ENCODE results near the gene KAT7.
"Not testable (repeated sequence)": the region's sequence is repeated elsewhere in the genome, so short reads cannot be mapped to it uniquely, and the experiment has no call there.

The KAT7 gene

GRCh38 chr17:49788478-49789242 lies at the start of gene KAT7:
KAT7 (plus strand) TSS chr17:49788681; CDS start chr17:49788835, 154 bp downstream.
- peak; percentile 98 for FAIRE-seq

GRCh38 chr17:49739641-49740271 lies 48.7 kb upstream of the KAT7 start:
- no peak for FAIRE-seq

- no peak for FAIRE-seq
Measured at GRCh38 chr17:49741009-49741691, 47.3 kb upstream of the KAT7 start.

- no peak for FAIRE-seq
Measured at GRCh38 chr17:49741692-49742076, 46.8 kb upstream of the KAT7 start.

- FAIRE-seq, result no peak
Measured at GRCh38 chr17:49742166-49742638, 46.3 kb upstream of the KAT7 start.

GRCh38 chr17:49745175-49746139 lies 43.0 kb upstream of the KAT7 start:
- FAIRE-seq, result no peak

GRCh38 chr17:49746791-49747490 lies 41.5 kb upstream of the KAT7 start:
- FAIRE-seq, result no peak

- FAIRE-seq, result no peak
Measured at GRCh38 chr17:49747632-49748031, 40.8 kb upstream of the KAT7 start.

GRCh38 chr17:49748223-49748622 lies 40.3 kb upstream of the KAT7 start:
- FAIRE-seq, result no peak

GRCh38 chr17:49748791-49749190 lies 39.7 kb upstream of the KAT7 start:
- FAIRE-seq, result no peak

GRCh38 chr17:49749730-49750129 lies 38.8 kb upstream of the KAT7 start:
- no peak for FAIRE-seq

- no peak for FAIRE-seq
Measured at GRCh38 chr17:49752508-49752907, 36.0 kb upstream of the KAT7 start.

- FAIRE-seq, result no peak
Measured at GRCh38 chr17:49753959-49754391, 34.5 kb upstream of the KAT7 start.

GRCh38 chr17:49755663-49756283 lies 32.7 kb upstream of the KAT7 start:
- no peak for FAIRE-seq

GRCh38 chr17:49756323-49757150 lies 31.9 kb upstream of the KAT7 start:
- FAIRE-seq, result no peak

- FAIRE-seq, result no peak
Measured at GRCh38 chr17:49757151-49757777, 31.2 kb upstream of the KAT7 start.

- not testable (repeated sequence) for FAIRE-seq
Measured at GRCh38 chr17:49758464-49759010, 29.9 kb upstream of the KAT7 start.

GRCh38 chr17:49759203-49759602 lies 29.3 kb upstream of the KAT7 start:
- no peak for FAIRE-seq

- no peak for FAIRE-seq
Measured at GRCh38 chr17:49760296-49760695, 28.2 kb upstream of the KAT7 start.
